ENCODE results near the gene CELSR1.

DNA sequence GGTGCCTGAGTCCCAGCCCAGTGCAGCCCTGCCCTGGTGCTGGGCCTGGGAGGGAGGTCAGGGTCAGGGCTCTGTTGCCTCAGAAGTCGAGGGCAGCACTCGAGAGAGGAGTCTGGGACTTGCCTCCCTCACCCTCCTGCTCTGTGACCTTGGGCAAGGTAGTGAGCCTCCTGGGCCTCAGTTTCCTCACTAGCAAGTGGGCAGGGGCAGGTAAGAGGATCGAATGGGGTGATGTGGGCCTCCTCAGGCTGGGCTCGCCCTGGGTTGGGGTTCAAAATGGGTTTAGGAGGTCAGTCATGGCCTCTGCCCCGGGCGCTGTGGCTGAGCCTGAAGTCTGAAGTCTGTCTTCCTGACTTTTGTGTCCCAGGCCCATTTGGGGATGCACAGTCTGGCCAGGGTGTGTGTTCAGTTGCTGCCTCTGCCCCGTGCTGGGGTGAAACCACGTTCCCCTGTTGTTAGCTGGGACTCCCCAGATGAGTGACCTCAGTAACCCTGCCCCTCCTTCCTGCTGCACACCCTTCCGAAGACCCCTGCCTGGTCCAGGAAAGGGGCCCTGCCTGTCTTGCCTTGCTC lies 40.9 kb upstream of the CELSR1 start:
- no peak for TF ChIP-seq EZH2 (IDR thresholded peaks at IDR 0.05; ENCODE audit: insufficient read depth, low read length)
- no peak for TF ChIP-seq CTCF (IDR thresholded peaks at IDR 0.05; ENCODE audit: insufficient read depth, low read depth, low read length)
